Neural progenitor cell (in vitro differentiated cells): ENCODE data around the gene OR14A16. TPM values are rescaled to one million over a fixed set of nuclear protein-coding genes. Genes with fewer than 3 reads are reported as not detected.

Experiments used
- DNase-seq: peaks from one replicate; pipeline ENCODE4 v3.0.0-alpha.2; 2016; ENCODE audit warnings: low spot score
- H2AFZ ChIP-seq: fragments of 200-600 bp; sonication (generic); replicated peaks from 2 replicates; pipeline ENCODE4 v1.6.1; 2016; ENCODE audit warnings: antibody characterized with exemption
- H3F3A ChIP-seq: fragments of 200-600 bp; sonication (generic); 2 replicates; pipeline ENCODE4 v1.6.1; 2016; ENCODE audit warnings: antibody characterized with exemption, low read depth
- H3K27ac ChIP-seq: fragments of 200-600 bp; sonication (generic); 2 replicates; pipeline ENCODE4 v1.5.1; 2016; ENCODE audit warnings: mild to moderate bottlenecking
- H3K27me3 ChIP-seq: fragments of 200-600 bp; sonication (generic); 2 replicates; pipeline ENCODE4 v1.6.1; 2016; ENCODE audit warnings: mild to moderate bottlenecking, moderate library complexity
- H3K36me3 ChIP-seq: fragments of 200-600 bp; sonication (generic); 2 replicates; pipeline ENCODE4 v1.5.1; 2016
- H3K4me1 ChIP-seq: fragments of 200-600 bp; sonication (generic); 2 replicates; pipeline ENCODE4 v1.6.1; 2016; ENCODE audit warnings: mixed run types
- H3K4me2 ChIP-seq: fragments of 200-600 bp; sonication (generic); 2 replicates; pipeline ENCODE4 v1.6.1; 2016
- H3K4me3 ChIP-seq: fragments of 200-600 bp; sonication (generic); 2 replicates; pipeline ENCODE4 v1.5.1; 2016
- H3K79me2 ChIP-seq: fragments of 200-600 bp; sonication (generic); 2 replicates; pipeline ENCODE4 v1.6.1; 2016; ENCODE audit warnings: low read depth
- H3K9ac ChIP-seq: fragments of 200-600 bp; sonication (generic); 2 replicates; pipeline ENCODE4 v1.6.1; 2016
- H3K9me3 ChIP-seq: fragments of 200-600 bp; sonication (generic); 2 replicates; pipeline ENCODE4 v1.5.1; 2016; ENCODE audit warnings: low read depth
- H4K20me1 ChIP-seq: fragments of 200-600 bp; sonication (generic); 2 replicates; pipeline ENCODE4 v1.6.1; 2016; ENCODE audit warnings: low read depth
- H3K27ac Mint-ChIP-seq: 3 replicates; pipeline ENCODE4 v1.8.0; 2021; ENCODE audit warnings: mixed read lengths
- H3K27me3 Mint-ChIP-seq: 2 replicates; pipeline ENCODE4 v1.8.0; 2022; ENCODE audit warnings: low read depth, mild to moderate bottlenecking, inconsistent platforms, moderate library complexity, mixed read lengths; ENCODE audit not compliant: insufficient read depth
- H3K36me3 Mint-ChIP-seq: 3 replicates; pipeline ENCODE4 v1.8.0; 2021; ENCODE audit warnings: mixed read lengths
- H3K4me1 Mint-ChIP-seq: 3 replicates; pipeline ENCODE4 v1.8.0; 2021; ENCODE audit warnings: mixed read lengths
- H3K4me3 Mint-ChIP-seq: 3 replicates; pipeline ENCODE4 v1.8.0; 2021; ENCODE audit warnings: mild to moderate bottlenecking, moderate library complexity, mixed read lengths
- H3K9me3 Mint-ChIP-seq: 3 replicates; pipeline ENCODE4 v1.8.0; 2020; ENCODE audit warnings: mixed read lengths
- CTCF ChIP-seq: fragments of 200-600 bp; sonication (generic); IDR thresholded peaks from 2 replicates; pipeline ENCODE4 v1.5.1; 2017; ENCODE audit warnings: antibody characterized with exemption, mild to moderate bottlenecking
- EZH2 ChIP-seq: fragments of 200-600 bp; sonication (generic); IDR thresholded peaks from 2 replicates; pipeline ENCODE4 v1.6.1; 2017; ENCODE audit warnings: antibody characterized with exemption, mild to moderate bottlenecking, moderate library complexity
- EZH2phosphoT487 ChIP-seq: fragments of 200-600 bp; sonication (generic); IDR thresholded peaks from 2 replicates; pipeline ENCODE4 v1.6.1; 2017; ENCODE audit warnings: antibody characterized with exemption
- total RNA-seq: library from RNA; depleted of rRNA; stranded (reverse); fragments of >200 nt; gene quantifications from 2 replicates; pipeline ENCODE4 v1.2.3, GENCODE V29; 2015; ENCODE audit warnings: low replicate concordance

OR14A16 gene
- total RNA-seq, 1 donor from 2014 or later, result not detected

DNA sequence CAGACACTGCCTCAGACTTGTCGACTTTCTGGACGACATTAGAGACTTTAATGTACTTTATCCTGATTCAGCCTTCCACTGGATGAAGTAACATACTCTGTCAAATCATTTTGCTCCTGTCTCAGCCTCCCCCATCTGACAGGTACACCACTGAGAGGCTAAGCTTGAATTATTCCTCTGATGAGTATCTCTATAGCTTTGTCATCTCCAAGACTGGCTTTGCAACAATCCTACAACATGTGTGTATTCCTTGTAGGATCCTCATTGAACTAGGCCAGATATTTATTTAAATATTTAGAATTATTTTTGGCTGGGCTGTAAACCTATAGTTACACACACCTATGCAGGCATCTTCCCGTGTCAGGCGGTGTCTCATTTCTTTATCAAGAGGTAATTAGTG lies 32.0 kb upstream of the OR14A16 start:
- no peak for DNase-seq
- Histone ChIP-seq H3K9me3 (peaks cover 22% of the 10 kb centered on the region), H3K79me2 (no peaks in the 10 kb centered on the region), H3K9ac (no peak overlapping the region), H3F3A (no peaks in the 10 kb centered on the region), H3K4me1 (no peaks in the 10 kb centered on the region), H2AFZ (no peak overlapping the region), H3K4me3 (no peak overlapping the region), H3K4me2 (no peak overlapping the region), H3K27ac (no peak overlapping the region), H3K36me3 (no peaks in the 10 kb centered on the region), H3K27me3 (no peaks in the 10 kb centered on the region), H4K20me1 (no peaks in the 10 kb centered on the region)
- TF ChIP-seq EZH2 (no peak), CTCF (no peak), EZH2phosphoT487 (no peak)
- H3K36me3 Mint-ChIP-seq, result no peaks in the 10 kb centered on the region
- H3K4me3 Mint-ChIP-seq, result no peak overlapping the region
- H3K4me1 Mint-ChIP-seq, result peaks cover 3% of the 10 kb centered on the region
- no peak overlapping the region for H3K27ac Mint-ChIP-seq
- peaks cover 15% of the 10 kb centered on the region for H3K27me3 Mint-ChIP-seq
- peaks cover 15% of the 10 kb centered on the region for H3K9me3 Mint-ChIP-seq

DNA sequence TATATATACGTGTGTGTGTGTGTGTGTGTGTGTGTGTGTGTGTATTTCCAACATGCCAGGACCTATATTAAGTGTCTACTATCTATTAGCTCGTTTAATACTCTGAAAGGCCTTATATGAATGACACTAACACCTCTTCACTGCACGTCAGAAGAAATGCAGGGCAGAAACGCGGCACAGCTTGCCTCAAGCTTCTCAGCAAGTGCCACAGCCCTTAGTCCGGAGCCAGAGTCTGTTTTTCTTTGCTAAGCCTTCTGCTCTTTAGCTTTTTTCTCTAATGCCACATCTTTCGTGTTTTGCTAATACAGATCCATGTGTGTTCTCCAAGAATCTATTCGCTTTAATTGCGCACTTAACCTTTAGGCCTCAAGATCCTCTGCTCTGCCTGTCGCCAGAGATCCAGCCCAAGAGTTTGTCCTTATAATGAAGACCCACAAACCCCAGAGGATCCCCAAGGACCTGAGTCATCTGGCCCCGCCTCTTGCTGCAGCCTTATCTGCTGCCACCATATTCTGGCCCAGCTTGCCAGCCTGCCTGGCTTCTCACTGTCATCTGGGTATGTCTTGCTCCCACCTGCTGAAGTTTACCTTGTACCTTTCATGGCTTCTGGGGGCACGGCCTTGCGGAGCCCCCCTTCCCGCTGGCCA lies 31.1 kb upstream of the OR14A16 start:
- H3K4me1 ChIP-seq, result no peaks in the 10 kb centered on the region
- DNase-seq, result no peak
- Mint-ChIP-seq H3K27ac (no peak overlapping the region), H3K9me3 (peaks cover 17% of the 10 kb centered on the region), H3K4me3 (no peak overlapping the region), H3K4me1 (peaks cover 3% of the 10 kb centered on the region), H3K27me3 (peaks cover 14% of the 10 kb centered on the region), H3K36me3 (no peaks in the 10 kb centered on the region)
- no peak overlapping the region for H2AFZ ChIP-seq
- H3K27me3 ChIP-seq, result no peaks in the 10 kb centered on the region
- no peaks in the 10 kb centered on the region for H3K79me2 ChIP-seq
- no peak overlapping the region for H3K4me3 ChIP-seq
- H3K4me2 ChIP-seq, result no peak overlapping the region
- no peak for TF ChIP-seq EZH2phosphoT487
- no peak for TF ChIP-seq EZH2
- no peak for TF ChIP-seq CTCF
- no peaks in the 10 kb centered on the region for H3K36me3 ChIP-seq
- H3K27ac ChIP-seq, result no peak overlapping the region
- no peaks in the 10 kb centered on the region for H3F3A ChIP-seq
- H4K20me1 ChIP-seq, result no peaks in the 10 kb centered on the region
- no peak overlapping the region for H3K9ac ChIP-seq
- peaks cover 18% of the 10 kb centered on the region for H3K9me3 ChIP-seq

GRCh38 chr1:247849616-247850015 lies 25.7 kb upstream of the OR14A16 start:
- H2AFZ ChIP-seq, result no peak overlapping the region
- H3K4me3 ChIP-seq, result no peak overlapping the region
- H3K27ac ChIP-seq, result no peak overlapping the region
- H3K4me1 ChIP-seq, result no peaks in the 10 kb centered on the region
- no peaks in the 10 kb centered on the region for H3K36me3 ChIP-seq
- no peaks in the 10 kb centered on the region for H3F3A ChIP-seq
- DNase-seq, result no peak
- Mint-ChIP-seq H3K27ac (no peak overlapping the region), H3K9me3 (peaks cover 15% of the 10 kb centered on the region), H3K4me1 (no peaks in the 10 kb centered on the region), H3K27me3 (peaks cover 3% of the 10 kb centered on the region), H3K4me3 (no peak overlapping the region), H3K36me3 (no peaks in the 10 kb centered on the region)
- peaks cover 28% of the 10 kb centered on the region for H3K9me3 ChIP-seq
- no peak overlapping the region for H3K9ac ChIP-seq
- no peaks in the 10 kb centered on the region for H3K27me3 ChIP-seq
- no peaks in the 10 kb centered on the region for H3K79me2 ChIP-seq
- H4K20me1 ChIP-seq, result no peaks in the 10 kb centered on the region
- no peak for TF ChIP-seq EZH2phosphoT487
- no peak for TF ChIP-seq CTCF
- no peak for TF ChIP-seq EZH2
- H3K4me2 ChIP-seq, result no peak overlapping the region
